Inflammatory macrophage (primary cell): ENCODE data around the gene TFIP11.
"Not testable (repeated sequence)": the region's sequence is repeated elsewhere in the genome, so short reads cannot be mapped to it uniquely, and the experiment has no call there.

Experiments used
- DNase-seq, 2 donors: peaks; one replicate each; pipeline ENCODE4 v3.0.0-alpha.2; 2020 to 2022

The TFIP11 gene

GRCh38 chr22:26540119-26540518 lies 27.8 kb upstream of the TFIP11 start:
- DNase-seq, result no peak

DNA sequence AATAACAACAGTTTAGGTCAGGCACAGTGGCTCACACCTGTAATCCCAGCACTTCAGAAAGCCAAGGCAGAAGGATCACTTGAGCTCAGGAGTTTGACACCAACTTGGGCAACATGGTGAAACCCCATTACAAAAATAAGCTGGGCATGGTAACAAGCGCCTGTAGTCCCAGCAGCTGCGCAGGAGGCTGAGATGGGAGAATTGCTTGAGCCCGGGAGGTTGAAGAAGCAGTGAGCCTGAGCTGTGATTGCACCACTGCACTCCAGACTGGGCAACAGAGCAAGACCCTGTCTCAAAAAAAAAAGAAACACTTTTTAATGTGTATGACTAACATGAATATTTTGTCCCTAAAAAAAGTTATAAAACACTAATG lies 24.5 kb upstream of the TFIP11 start:
- no peak for DNase-seq

DNA sequence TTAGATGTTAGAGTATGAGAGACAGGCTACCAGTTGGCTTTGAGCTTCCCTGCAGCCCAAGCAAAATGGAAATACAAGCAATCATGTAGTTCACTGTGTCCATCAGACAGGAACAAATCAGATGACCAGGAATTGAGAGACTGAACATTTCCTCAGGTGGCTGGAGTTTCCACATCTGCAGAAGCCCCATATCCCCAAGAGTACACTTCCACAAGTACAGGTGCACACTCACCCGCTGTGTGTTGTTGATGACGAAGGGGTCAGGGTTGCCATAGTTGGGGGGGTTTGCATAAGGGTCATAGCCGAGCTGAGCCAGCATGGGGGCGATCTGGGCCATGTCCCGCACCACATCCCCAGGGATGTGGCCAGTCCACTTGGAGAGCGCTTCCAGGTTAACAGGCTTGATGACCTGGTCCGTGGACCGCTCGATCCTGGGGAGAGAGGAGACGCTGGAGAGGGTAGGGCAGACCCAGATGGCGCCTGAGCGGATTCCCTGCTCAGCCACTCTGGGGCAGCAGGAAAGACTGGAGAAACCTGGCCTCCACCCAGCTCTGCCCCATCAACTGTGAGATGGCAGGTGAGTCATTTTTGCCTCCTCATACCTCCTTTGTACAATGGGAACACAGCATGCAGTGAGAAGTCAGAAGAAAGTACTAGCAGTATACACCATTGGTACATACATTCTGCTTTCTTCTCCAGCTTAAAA lies 23.9 kb upstream of the TFIP11 start:
- no peak for DNase-seq

DNA sequence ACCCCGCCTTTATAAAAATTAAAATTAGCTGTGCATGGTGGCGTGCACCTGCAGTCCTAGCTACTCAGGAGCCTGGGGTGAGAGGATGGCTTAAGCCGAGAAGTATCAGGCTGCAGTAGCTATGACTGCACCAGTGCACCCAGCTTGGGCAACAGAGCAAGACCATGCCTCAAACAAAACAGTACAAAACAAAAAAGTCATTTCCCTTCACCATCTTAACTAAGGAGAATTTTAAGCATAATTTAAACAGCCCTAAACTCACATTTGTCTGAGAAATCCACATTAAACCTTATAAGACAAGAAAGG lies 23.3 kb upstream of the TFIP11 start:
- no peak for DNase-seq

DNA sequence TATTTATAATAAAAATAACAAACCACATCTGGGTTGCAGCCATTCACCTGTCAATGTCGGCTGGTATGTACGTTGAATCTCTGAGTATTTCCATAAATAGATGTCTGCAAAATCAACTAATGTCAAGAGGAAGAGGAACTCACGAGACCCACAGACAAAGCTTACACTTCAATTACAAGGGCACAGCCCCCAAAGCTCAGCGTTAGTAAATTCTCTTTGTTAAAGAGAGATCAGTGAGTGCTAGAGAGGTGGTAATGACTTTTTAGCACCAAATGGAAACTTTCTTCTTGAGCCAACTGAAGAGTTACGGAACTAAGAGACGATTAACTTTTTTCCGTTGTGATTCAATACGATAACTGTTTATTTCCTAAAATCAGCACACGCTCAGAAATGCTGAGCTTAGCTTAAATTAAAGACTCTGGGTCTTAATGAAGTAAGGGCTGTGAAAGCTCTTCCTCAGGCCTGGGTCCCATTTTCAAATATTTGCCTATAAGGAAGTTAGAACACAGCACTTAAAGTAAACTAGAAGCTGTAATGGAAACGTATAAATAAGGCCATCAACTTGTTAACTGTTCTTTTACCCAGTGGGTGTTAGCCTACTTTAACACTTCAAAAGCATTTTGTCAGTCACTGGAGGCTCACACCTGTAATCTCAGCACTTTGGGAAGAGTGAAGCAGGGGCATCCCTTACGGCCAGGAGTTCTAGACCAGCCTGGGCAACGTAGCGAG lies 22.8 kb upstream of the TFIP11 start:
- DNase-seq, result peak; percentile 20 to 22

- DNase-seq, result no peak
These were observed 22.0 kb upstream of the TFIP11 start for GRCh38 chr22:26534171-26534855.

DNA sequence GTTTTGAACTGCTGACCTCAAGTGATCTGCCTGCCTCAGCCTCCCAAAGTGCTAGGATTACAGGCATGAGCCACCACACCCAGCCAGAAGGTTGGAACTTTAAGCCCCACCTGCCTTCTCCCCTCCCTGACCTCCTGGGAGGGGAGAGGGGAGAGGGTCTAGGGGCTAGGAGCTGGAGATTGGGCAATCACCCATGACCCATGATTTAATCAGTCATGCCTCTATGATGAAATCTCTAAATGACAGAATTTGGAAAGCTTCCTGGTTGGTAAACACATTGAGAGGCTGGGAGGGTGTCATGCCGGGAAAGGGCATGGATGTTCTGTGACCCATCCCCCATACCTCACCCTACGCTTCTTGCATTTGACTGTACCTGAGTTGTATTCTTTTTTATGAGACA lies 17.1 kb upstream of the TFIP11 start:
- DNase-seq, result peak; percentile 66 to 78

DNA sequence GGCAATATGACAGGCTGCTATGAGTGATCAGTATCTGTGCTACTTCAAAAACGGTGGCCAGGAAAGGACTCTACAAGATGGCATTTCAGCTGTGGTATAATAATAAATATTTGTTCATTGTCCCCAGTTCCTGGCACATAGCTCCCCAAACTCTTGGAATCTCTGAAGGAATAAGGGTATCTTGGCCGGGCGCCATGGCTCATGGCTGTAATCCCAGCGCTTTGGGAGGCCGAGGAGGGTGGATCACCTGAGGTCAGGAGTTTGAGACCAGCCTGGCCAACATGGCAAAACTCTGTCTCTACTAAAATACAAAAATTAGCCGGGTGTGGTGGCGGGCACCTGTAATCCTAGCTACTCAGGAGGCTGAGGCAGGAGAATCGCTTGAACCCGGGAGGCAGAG lies 16.2 kb upstream of the TFIP11 start:
- not testable (repeated sequence) for DNase-seq

- DNase-seq, result no peak
These were observed 15.5 kb upstream of the TFIP11 start for GRCh38 chr22:26527574-26528465.

DNA sequence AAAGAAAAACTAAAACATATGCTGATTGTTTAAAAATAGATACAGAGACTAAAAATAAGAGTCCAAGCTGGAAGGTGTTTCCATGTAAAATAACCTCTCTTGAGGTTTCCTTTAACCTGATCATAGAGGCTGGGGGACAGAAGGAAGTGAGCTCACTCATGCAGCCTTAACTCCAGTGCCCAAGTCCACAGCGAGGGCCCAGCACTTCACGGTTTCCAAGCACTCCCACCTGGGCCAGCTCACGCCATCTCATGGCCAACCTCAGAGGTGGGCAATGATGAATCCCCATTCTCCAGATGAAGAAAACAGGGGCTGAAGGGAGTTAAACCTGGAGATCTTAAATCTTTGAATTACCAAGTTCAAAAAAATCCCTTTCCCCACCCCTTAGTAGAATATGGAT lies 14.9 kb upstream of the TFIP11 start:
- DNase-seq, result no peak

- no peak for DNase-seq
These were observed 13.8 kb upstream of the TFIP11 start for GRCh38 chr22:26525946-26526564.

- no peak for DNase-seq
These were observed 12.6 kb upstream of the TFIP11 start for GRCh38 chr22:26524870-26525269.

- no peak for DNase-seq
These were observed 10.3 kb upstream of the TFIP11 start for GRCh38 chr22:26522592-26522991.

DNA sequence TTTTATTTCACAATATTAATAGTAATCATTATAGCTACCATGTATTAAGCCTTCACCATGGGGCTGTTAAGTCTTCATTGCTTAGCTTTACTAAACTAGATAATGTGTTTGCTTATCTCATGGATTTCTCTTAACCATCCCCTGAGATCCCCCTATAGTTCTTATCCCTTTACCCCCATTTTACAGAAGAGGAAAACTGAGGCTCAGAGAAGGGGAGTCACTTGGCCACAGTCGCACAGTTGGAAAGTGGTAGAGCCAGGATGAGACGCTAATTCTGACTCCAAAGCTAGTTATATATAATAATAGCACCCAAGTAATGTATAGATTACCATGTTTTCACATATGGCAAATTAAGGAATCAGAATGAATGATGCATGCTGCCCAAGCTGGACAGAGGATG lies 9.7 kb upstream of the TFIP11 start:
- no peak for DNase-seq

- no peak for DNase-seq
These were observed 5.2 kb upstream of the TFIP11 start for GRCh38 chr22:26517429-26517828.

GRCh38 chr22:26516503-26516902 lies 4.2 kb upstream of the TFIP11 start:
- DNase-seq, result peak in 1 of 2 donors; percentile 7

DNA sequence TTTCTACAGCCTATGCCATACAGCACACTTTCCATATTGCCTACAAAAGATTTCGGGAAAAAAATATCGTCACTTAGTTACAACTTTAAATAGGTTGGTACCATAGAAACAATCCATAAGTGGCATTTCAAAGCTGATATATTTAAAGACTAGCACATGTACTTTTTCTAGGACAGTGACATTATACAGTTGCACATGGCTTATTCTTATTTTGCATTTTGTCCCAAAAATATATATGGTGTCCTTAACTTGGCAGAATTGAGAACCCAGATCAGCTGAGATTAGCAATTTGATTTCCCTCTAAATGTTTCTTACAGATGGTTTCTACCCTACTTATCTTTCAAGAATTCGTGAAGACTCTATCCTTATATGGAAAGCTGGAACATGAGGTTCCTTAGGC lies 3.7 kb upstream of the TFIP11 start:
- no peak for DNase-seq

DNA sequence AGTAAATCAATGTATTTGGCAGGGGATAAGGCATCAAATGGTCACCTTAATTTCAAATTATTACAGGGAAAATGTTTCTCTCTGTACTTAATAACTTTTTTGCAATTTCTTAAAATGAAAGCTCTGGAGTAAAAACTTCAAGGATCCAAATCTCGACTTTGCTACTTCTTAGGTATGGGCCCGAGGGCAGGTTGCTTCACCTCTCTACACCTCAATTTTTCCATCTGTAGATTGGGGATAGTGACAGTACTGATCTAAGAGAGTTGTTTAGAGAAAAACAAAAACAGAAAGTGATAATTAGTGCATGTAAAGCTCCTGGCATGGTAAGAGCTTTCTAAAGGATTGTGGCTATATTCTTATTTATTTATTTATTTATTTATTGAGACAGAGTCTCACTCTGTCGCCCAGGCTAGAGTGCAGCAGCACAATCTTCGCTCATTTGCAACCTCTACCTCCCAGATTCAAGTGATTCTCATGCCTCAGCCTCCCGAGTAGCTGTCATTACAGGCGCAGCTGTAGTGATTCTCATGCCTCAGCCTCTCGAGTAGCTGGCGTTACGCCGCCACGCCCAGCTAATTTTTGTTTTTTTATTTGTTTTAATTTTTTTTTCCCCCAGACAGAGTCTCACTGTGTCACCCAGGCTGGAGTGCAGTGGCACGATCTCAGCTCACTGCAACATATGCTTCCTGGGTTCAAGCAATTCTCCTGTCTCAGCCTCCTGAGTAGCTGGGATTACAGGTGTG lies 2.3 kb upstream of the TFIP11 start:
- no peak for DNase-seq

DNA sequence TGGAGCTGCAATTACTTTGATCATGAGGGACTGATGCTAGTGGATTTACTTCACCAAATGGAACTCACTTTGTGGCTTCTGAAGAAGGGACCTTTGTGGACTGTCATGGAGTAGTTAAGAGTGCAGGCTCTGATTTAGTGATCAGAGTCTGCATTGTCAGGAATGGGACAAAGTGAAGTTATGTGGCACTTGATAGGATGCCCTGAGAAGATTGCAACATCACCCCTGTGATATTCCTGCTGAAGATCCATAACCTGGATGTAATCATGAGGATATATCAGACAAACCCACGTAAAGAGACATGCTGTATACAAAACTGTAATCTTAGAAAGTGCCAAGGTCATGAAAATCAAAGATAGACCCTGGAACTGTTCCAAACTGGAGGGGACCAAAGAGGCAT lies 1.6 kb upstream of the TFIP11 start:
- DNase-seq, result no peak

GRCh38 chr22:26508148-26508547 lies 4.1 kb downstream of the TFIP11 start:
- no peak for DNase-seq

- DNase-seq, result no peak
These were observed 8.5 kb downstream of the TFIP11 start for GRCh38 chr22:26503758-26504157.
